GM12892 (cell line): ENCODE data around the gene CMTR2. TPM values are rescaled to one million over a fixed set of nuclear protein-coding genes. Genes with fewer than 3 reads are reported as not detected.
"Not testable (repeated sequence)": the region's sequence is repeated elsewhere in the genome, so short reads cannot be mapped to it uniquely, and the experiment has no call there.

ENCODE experiments used
- DNase-seq: peaks from one replicate; pipeline ENCODE4 v3.0.0; 2011; ENCODE audit not compliant: insufficient read length
- FAIRE-seq: peaks from 2 replicates; lab custom pipeline; 2011; peaks lifted over from hg19 to GRCh38; lab: Jason Lieb, UNC
- POLR2A ChIP-seq: IDR thresholded peaks from 2 replicates; pipeline ENCODE4 v1.6.1; 2011; ENCODE audit warnings: low read depth, low read length, control low read depth
- POLR2AphosphoS5 ChIP-seq: IDR thresholded peaks from 2 replicates; pipeline ENCODE4 v1.6.1; 2011; ENCODE audit warnings: low read depth, low read length, control low read depth
- TAF1 ChIP-seq: IDR thresholded peaks from 2 replicates; pipeline ENCODE4 v1.6.1; 2011; ENCODE audit warnings: low read depth, mild to moderate bottlenecking, control low read depth, low read length, borderline replicate concordance
- polyA plus RNA-seq: library from polyadenylated mRNA; unstranded; fragments of >200 nt; gene quantifications from one replicate; pipeline ENCODE4 v1.2.1, GENCODE V29; 2012; ENCODE audit warnings: missing spikeins, inconsistent platforms; ENCODE audit not compliant: missing spikeins

Gene CMTR2, protein sequence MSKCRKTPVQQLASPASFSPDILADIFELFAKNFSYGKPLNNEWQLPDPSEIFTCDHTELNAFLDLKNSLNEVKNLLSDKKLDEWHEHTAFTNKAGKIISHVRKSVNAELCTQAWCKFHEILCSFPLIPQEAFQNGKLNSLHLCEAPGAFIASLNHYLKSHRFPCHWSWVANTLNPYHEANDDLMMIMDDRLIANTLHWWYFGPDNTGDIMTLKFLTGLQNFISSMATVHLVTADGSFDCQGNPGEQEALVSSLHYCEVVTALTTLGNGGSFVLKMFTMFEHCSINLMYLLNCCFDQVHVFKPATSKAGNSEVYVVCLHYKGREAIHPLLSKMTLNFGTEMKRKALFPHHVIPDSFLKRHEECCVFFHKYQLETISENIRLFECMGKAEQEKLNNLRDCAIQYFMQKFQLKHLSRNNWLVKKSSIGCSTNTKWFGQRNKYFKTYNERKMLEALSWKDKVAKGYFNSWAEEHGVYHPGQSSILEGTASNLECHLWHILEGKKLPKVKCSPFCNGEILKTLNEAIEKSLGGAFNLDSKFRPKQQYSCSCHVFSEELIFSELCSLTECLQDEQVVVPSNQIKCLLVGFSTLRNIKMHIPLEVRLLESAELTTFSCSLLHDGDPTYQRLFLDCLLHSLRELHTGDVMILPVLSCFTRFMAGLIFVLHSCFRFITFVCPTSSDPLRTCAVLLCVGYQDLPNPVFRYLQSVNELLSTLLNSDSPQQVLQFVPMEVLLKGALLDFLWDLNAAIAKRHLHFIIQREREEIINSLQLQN
- 21.0 TPM for polyA plus RNA-seq

DNA sequence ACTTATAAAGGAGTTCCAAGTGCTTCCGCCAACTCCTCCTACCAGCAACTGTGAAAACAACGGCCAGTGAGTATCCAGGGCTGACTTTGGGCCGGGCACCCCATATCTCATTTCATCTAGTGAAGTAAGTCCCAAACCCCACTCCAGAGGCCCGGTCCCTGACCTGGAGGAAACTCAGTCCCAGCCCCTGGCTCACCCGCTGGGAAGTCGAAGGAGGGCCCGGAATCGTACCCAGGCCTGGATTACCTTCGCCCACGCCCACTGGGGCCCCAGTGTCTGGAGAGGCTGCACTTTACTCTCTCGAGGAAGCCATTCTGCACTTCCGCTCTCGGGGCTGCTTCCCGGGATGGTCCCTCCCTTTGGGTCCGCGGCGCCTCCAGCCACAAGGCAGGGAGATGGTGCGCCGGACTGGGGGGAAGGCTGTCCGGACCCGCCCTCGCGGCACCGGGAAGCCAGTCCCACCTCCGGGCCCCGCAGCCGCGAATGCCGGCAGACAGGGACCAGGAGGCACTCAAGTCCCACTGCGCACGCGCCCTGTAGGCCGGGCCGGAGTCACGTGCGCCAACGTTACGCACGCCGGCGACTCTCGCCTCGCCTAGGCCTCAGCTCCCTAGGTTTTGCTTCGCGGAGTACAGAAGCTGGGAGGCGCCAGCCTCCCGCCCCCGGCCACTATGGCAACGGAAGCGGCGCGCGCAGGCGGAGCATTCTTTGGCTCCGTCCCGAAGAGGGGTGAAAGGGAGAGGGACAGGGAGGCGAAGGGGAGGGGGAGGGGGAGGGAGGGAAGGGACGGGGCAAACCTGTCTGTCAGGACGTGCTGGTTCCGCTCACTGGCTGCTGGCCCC lies at the start of gene CMTR2:
Gene CMTR2 (minus strand): TSS at position 513 of the 842 bp plus-strand sequence. CDS start 3,482 bp downstream, outside the sequence.
- FAIRE-seq (peak; percentile 99), DNase-seq (peak; percentile 89)
- TF ChIP-seq POLR2A = peak; percentile 95
- peak; percentile 91 for TF ChIP-seq POLR2AphosphoS5
- TF ChIP-seq TAF1 = peak; percentile 35; the same call in 1 of the 2 replicates

- DNase-seq (no peak), FAIRE-seq (no peak)
- TF ChIP-seq POLR2AphosphoS5 (no peak), POLR2A (no peak), TAF1 (no peak)
These were observed 49.4 kb upstream of the CMTR2 start for GRCh38 chr16:71338632-71339031.

DNA sequence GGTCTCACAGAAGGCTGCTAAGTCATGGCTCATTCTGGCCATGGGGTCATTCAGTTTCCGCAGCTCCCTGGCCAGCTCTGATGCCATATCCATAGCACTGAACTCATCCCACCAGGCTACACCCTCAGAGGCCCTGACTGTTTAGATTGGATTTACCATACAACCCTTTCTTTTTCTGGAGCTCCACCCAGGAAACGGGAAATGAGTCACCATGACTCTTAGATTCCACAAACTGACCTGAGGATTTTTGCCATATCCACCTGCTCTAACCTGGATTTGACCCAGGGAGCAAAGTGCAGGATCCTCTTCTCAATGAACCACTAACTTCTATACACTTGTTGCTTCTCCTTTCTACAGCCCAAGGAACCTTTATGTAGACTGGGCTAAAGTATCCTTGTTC lies 49.0 kb upstream of the CMTR2 start:
- FAIRE-seq = no peak
- no peak for DNase-seq
- TF ChIP-seq POLR2A (no peak), POLR2AphosphoS5 (no peak), TAF1 (no peak)

DNA sequence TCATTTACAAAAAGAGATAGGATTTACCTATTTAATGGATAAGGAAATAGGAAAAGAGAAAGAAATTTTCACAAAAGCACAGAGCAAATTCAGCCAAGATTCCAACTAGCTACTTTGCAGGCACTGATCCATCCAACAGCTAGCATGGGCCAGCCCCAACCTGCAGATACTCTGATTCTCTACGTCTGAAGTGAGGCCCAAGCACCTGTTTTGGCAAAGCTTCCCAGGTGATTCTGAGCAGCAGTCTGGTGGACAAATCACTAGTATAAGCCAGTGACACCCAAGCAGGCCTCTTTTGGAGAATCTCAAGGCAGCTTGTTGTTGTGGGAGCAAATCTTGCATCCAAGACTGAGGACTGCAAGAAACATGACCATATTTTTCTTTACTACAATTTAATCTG lies 48.4 kb upstream of the CMTR2 start:
- no peak for DNase-seq
- FAIRE-seq = no peak
- no peak for TF ChIP-seq POLR2AphosphoS5
- no peak for TF ChIP-seq POLR2A
- TF ChIP-seq TAF1 = no peak

- FAIRE-seq (no peak), DNase-seq (no peak)
- no peak for TF ChIP-seq POLR2AphosphoS5
- no peak for TF ChIP-seq POLR2A
- TF ChIP-seq TAF1 = no peak
These were observed 38.9 kb upstream of the CMTR2 start for GRCh38 chr16:71328151-71328550.

DNA sequence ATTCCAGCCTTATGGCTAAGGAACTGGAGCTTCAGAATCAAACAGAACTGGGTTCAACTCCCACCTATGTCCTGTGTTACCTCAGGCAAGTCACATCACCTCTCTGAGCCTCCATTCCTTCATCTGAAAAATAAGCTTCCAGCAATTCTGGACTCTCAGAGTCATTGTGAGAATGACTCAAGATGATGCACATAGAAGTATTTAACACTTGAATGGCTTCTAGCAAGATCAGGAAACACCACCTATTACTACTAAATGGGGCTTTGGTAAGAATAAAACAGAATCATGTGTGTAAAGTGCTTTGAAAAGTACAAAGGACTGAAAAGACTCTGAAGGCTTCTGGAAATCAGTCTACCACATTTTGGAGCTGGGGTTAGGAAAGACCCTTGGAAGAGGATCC lies 38.5 kb upstream of the CMTR2 start:
- no peak for FAIRE-seq
- TF ChIP-seq POLR2AphosphoS5 = no peak

GRCh38 chr16:71319999-71320398 lies 30.8 kb upstream of the CMTR2 start:
- DNase-seq = no peak

More for the DNA sequence above, 38.5 kb upstream of the CMTR2 start:
- no peak for DNase-seq

DNA sequence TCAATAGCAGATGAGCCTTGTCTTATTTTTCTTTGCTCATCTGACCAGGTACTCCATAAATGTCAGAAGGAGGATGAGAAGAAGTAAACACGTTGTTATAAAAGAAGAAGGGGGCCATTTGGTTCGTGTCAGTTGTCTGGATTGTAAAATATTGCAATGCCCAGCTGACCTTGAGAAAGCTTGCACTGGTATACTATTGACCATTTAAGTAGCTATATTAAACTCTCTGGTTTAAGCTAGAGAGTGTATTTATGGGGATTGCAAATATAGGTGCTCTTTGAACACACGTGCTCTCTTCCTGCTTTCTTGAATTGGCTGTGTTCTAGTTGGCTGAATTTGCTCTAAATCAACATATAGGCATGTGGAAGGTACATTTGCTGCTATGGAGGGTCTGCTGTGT lies 26.1 kb upstream of the CMTR2 start:
- FAIRE-seq (no peak), DNase-seq (no peak)
- TF ChIP-seq POLR2AphosphoS5 = no peak
- TF ChIP-seq POLR2A = no peak
- no peak for TF ChIP-seq TAF1

More at GRCh38 chr16:71319999-71320398, 30.8 kb upstream of the CMTR2 start:
- TF ChIP-seq POLR2AphosphoS5 (no peak), TAF1 (no peak), POLR2A (no peak)
- no peak for FAIRE-seq

- FAIRE-seq, DNase-seq: not testable (repeated sequence)
These were observed 24.4 kb upstream of the CMTR2 start for GRCh38 chr16:71313591-71313990.

GRCh38 chr16:71311553-71312158 lies 22.5 kb upstream of the CMTR2 start:
- TF ChIP-seq TAF1 (no peak), POLR2A (no peak), POLR2AphosphoS5 (no peak)
- FAIRE-seq = peak; percentile 86
- DNase-seq = no peak

GRCh38 chr16:71303938-71304337 lies 14.7 kb upstream of the CMTR2 start:
- DNase-seq (no peak), FAIRE-seq (no peak)
- no peak for TF ChIP-seq TAF1
